H1 (cell line): ENCODE data around the gene C2. TPM values are rescaled to one million over a fixed set of nuclear protein-coding genes. Genes with fewer than 3 reads are reported as not detected.

Experiments
- CTCF ChIA-PET: fragments of 300-600 bp; sonication (Branson Sonifier 250); formaldehyde crosslinking; loops from one replicate; lab custom pipeline; 2021; ENCODE audit not compliant: partially characterized antibody; lab: Charles Lee
- POLR2A ChIA-PET: fragments of 300-600 bp; sonication (Branson Sonifier 250); formaldehyde crosslinking; loops from one replicate; lab custom pipeline; 2021; ENCODE audit warnings: inconsistent platforms; ENCODE audit not compliant: partially characterized antibody; lab: Charles Lee
- DNase-seq, 2 experiments: peaks; one replicate each; pipeline versions ENCODE4 v3.0.0 to v3.0.0-alpha.2; 2010 to 2022; ENCODE audit warnings: low spot score in 2 of 2, low read depth in 1 of 2, mixed read lengths in 1 of 2
- FAIRE-seq: peaks from 2 replicates; lab custom pipeline; 2011; peaks lifted over from hg19 to GRCh38; lab: Jason Lieb, UNC
- H2AFZ ChIP-seq: 2 replicates; pipeline ENCODE4 v1.8.1; 2012; ENCODE audit warnings: low read length, inconsistent platforms
- H2AK5ac ChIP-seq: 2 replicates; pipeline ENCODE4 v1.6.1; 2013; ENCODE audit warnings: low read depth, low read length
- H2BK120ac ChIP-seq: replicated peaks from 2 replicates; pipeline ENCODE3; 2013; ENCODE audit warnings: low read depth, low read length, inconsistent platforms
- H2BK12ac ChIP-seq: 2 replicates; pipeline ENCODE4 v1.6.1; 2013; ENCODE audit warnings: low read depth, low read length
- H2BK15ac ChIP-seq: 2 replicates; pipeline ENCODE4 v1.6.1; 2013; ENCODE audit warnings: low read length
- H2BK20ac ChIP-seq: 2 replicates; pipeline ENCODE4 v1.6.1; 2013; ENCODE audit warnings: low read length
- H2BK5ac ChIP-seq: 2 replicates; pipeline ENCODE4 v1.6.1; 2013; ENCODE audit warnings: low read depth, low read length
- H3K14ac ChIP-seq: 2 replicates; pipeline ENCODE4 v1.6.1; 2013; ENCODE audit warnings: inconsistent platforms; ENCODE audit not compliant: insufficient read length
- H3K18ac ChIP-seq: 2 replicates; pipeline ENCODE4 v1.6.1; 2013; ENCODE audit warnings: low read length; ENCODE audit errors: extremely low read depth
- H3K23ac ChIP-seq: 2 replicates; pipeline ENCODE4 v1.6.1; 2013; ENCODE audit warnings: inconsistent platforms; ENCODE audit not compliant: insufficient read length
- H3K23me2 ChIP-seq: 2 replicates; pipeline ENCODE4 v1.6.1; 2013; ENCODE audit warnings: low read depth, low read length
- H3K27ac ChIP-seq: 2 replicates; pipeline ENCODE4 v1.6.1; 2011; ENCODE audit warnings: low read depth, low read length, inconsistent platforms
- H3K27me3 ChIP-seq, 4 experiments: replicated peaks in 1 of 4; 1 replicate in 1 of 4; 2 replicates in 3 of 4; pipeline versions ENCODE4 v1.6.1 to v1.8.1; 2011 to 2013; ENCODE audit warnings: low read length in 3 of 4, mild to moderate bottlenecking in 3 of 4, inconsistent platforms in 2 of 4, mixed read lengths in 2 of 4, moderate library complexity in 1 of 4; ENCODE audit not compliant: control insufficient read depth in 3 of 4, insufficient read depth in 3 of 4; ENCODE audit errors: extremely low read depth in 1 of 4
- H3K36me3 ChIP-seq, 4 experiments: 2 replicates each; pipeline versions ENCODE4 v1.6.1 to v1.8.1; 2011 to 2013; ENCODE audit warnings: mild to moderate bottlenecking in 4 of 4, low read length in 3 of 4, moderate library complexity in 2 of 4, control low read depth in 1 of 4, inconsistent platforms in 1 of 4; ENCODE audit not compliant: insufficient read depth in 4 of 4, control insufficient read depth in 2 of 4
- H3K4ac ChIP-seq: replicated peaks from 2 replicates; pipeline ENCODE3; 2013; ENCODE audit warnings: low read length, low read depth, mixed read lengths, inconsistent platforms; ENCODE audit not compliant: insufficient read length
- H3K4me1 ChIP-seq, 4 experiments: replicated peaks in 1 of 4; 1 replicate in 1 of 4; 2 replicates in 3 of 4; pipeline versions ENCODE4 v1.6.1 to v1.8.1; 2011 to 2013; ENCODE audit warnings: low read length in 3 of 4, inconsistent platforms in 2 of 4, mixed read lengths in 1 of 4; ENCODE audit not compliant: insufficient read depth in 4 of 4, control insufficient read depth in 3 of 4
- H3K4me2 ChIP-seq, 2 experiments: 2 replicates each; pipeline versions ENCODE4 v1.6.1 to v1.8.1; 2011 to 2013; ENCODE audit warnings: low read depth in 2 of 2, low read length in 2 of 2, control low read depth in 1 of 2, inconsistent platforms in 1 of 2, mild to moderate bottlenecking in 1 of 2; ENCODE audit not compliant: insufficient read depth in 1 of 2
- H3K4me3 ChIP-seq, 4 experiments: fragments of 200-600, 300-600 bp in 1 of 4; sonication (generic), shearing (Covaris generic), sonication (Bioruptor Twin) in 1 of 4; 2 replicates each; pipeline versions ENCODE4 v1.5.1 to v1.8.1; 2011 to 2016; ENCODE audit warnings: low read length in 4 of 4, low read depth in 3 of 4, control low read depth in 2 of 4, inconsistent platforms in 2 of 4, mild to moderate bottlenecking in 2 of 4, mixed read lengths in 1 of 4, moderate library complexity in 1 of 4; ENCODE audit not compliant: insufficient read depth in 2 of 4; ENCODE audit errors: extremely low read depth in 1 of 4
- H3K56ac ChIP-seq: replicated peaks from 2 replicates; pipeline ENCODE3; 2013; ENCODE audit warnings: low read depth, mild to moderate bottlenecking, mixed read lengths, low read length, inconsistent platforms; ENCODE audit not compliant: insufficient read length
- H3K79me1 ChIP-seq: 2 replicates; pipeline ENCODE4 v1.6.1; 2013; ENCODE audit warnings: low read depth, low read length, control low read depth
- H3K79me2 ChIP-seq, 2 experiments: 2 replicates each; pipeline versions ENCODE4 v1.6.1 to v1.8.1; 2012 to 2013; ENCODE audit warnings: low read length in 2 of 2, mild to moderate bottlenecking in 2 of 2, inconsistent platforms in 1 of 2; ENCODE audit not compliant: insufficient read depth in 2 of 2, control insufficient read depth in 1 of 2
- H3K9ac ChIP-seq, 4 experiments: replicated peaks in 1 of 4; 1 replicate in 1 of 4; 2 replicates in 3 of 4; pipeline versions ENCODE4 v1.6.1 to v1.8.1; 2011 to 2013; ENCODE audit warnings: low read depth in 3 of 4, low read length in 3 of 4, control low read depth in 2 of 4, mild to moderate bottlenecking in 2 of 4, moderate library complexity in 2 of 4, inconsistent platforms in 1 of 4; ENCODE audit errors: extremely low read depth in 1 of 4
- H3K9me3 ChIP-seq, 2 experiments: 2 replicates each; pipeline versions ENCODE4 v1.6.1 to v1.8.1; 2012 to 2013; ENCODE audit warnings: mild to moderate bottlenecking in 2 of 2, moderate library complexity in 2 of 2, control low read depth in 1 of 2, inconsistent platforms in 1 of 2, low read depth in 1 of 2, low read length in 1 of 2, mixed read lengths in 1 of 2; ENCODE audit not compliant: insufficient read depth in 2 of 2
- H4K20me1 ChIP-seq, 2 experiments: replicated peaks in 1 of 2; 2 replicates each; pipeline versions ENCODE3 to v1.8.1; 2011 to 2013; ENCODE audit warnings: inconsistent platforms in 2 of 2, low read length in 2 of 2, mild to moderate bottlenecking in 1 of 2; ENCODE audit not compliant: insufficient read depth in 2 of 2, control insufficient read depth in 1 of 2
- H4K5ac ChIP-seq: 2 replicates; pipeline ENCODE4 v1.6.1; 2013; ENCODE audit warnings: low read length, low read depth, mixed read lengths, inconsistent platforms; ENCODE audit not compliant: insufficient read length
- H4K8ac ChIP-seq: 2 replicates; pipeline ENCODE4 v1.8.0; 2013; ENCODE audit warnings: mild to moderate bottlenecking, moderate library complexity, low read length, inconsistent platforms; ENCODE audit not compliant: insufficient read depth; ENCODE audit errors: extremely low read depth
- H4K91ac ChIP-seq: replicated peaks from 2 replicates; pipeline ENCODE3; 2013; ENCODE audit warnings: low read length, mixed read lengths, inconsistent platforms; ENCODE audit not compliant: insufficient read length
- ATF2 ChIP-seq: IDR thresholded peaks from 2 replicates; pipeline ENCODE4 v1.6.1; 2012; ENCODE audit warnings: low read length, inconsistent platforms
- BACH1 ChIP-seq: IDR thresholded peaks from 2 replicates; pipeline ENCODE4 v1.6.1; 2012; ENCODE audit warnings: low read length, improper control_type of control experiment
- CTBP2 ChIP-seq: IDR thresholded peaks from 2 replicates; pipeline ENCODE4 v1.7.0; 2011; ENCODE audit warnings: borderline replicate concordance, mild to moderate bottlenecking, moderate library complexity, mixed read lengths, low read length; ENCODE audit not compliant: insufficient read depth, insufficient read length
- JUN ChIP-seq: IDR thresholded peaks from 2 replicates; pipeline ENCODE4 v1.6.1; 2011; ENCODE audit warnings: low read depth, mild to moderate bottlenecking, improper control_type of control experiment, low read length
- SRF ChIP-seq: IDR thresholded peaks from 2 replicates; pipeline ENCODE4 v1.6.1; 2011; ENCODE audit warnings: mild to moderate bottlenecking, low read depth, low read length, moderate library complexity
- TCF12 ChIP-seq: IDR thresholded peaks from 2 replicates; pipeline ENCODE4 v1.6.1; 2011; ENCODE audit warnings: low read depth, mild to moderate bottlenecking, low read length
- whole genome bisulfite sequencing, 2 experiments: shearing (Covaris generic) in 1 of 2; methylation state at CpG; one replicate each; pipeline versions ENCODE4 v1.1.6 to v1.1.7; 2013 to 2015; ENCODE audit warnings: low lambda C conversion rate in 2 of 2, mixed read lengths in 2 of 2, inconsistent platforms in 1 of 2, low coverage in 1 of 2, missing lambda C conversion rate in 1 of 2; ENCODE audit not compliant: insufficient replicate concordance in 2 of 2, insufficient coverage in 1 of 2, insufficient read length in 1 of 2; ENCODE audit errors: extremely low coverage in 1 of 2, missing lambda C conversion rate in 1 of 2; 5-methylcytosine and 5-hydroxymethylcytosine counted together
- polyA plus RNA-seq, 7 experiments: library from polyadenylated mRNA; depleted of rRNA in 3 of 7; stranded (reverse) in 5 of 7; unstranded in 2 of 7; fragments of >200 nt in 5 of 7; fragments of 200-250 nt in 2 of 7; gene quantifications; 1 replicate in 5 of 7; 2 replicates in 1 of 7; 4 replicates in 1 of 7; pipeline versions ENCODE4 v1.2.1 to v1.2.3, GENCODE V29; 2011 to 2013; ENCODE audit warnings: missing spikeins in 2 of 7, mixed read lengths in 2 of 7
- total RNA-seq: library from RNA; stranded (reverse); fragmentation: NEBNext Ultra II Directional; extraction: Animal tissue kit (Norgen Biotek cat#: 25700); gene quantifications from 2 replicates; pipeline ENCODE4 v1.2.1, GENCODE V29; 2021

C2 gene
- total and polyA plus RNA-seq, 2 of the 8 experiments (the other 6 are each of a cell fraction or from before 2014, with no cell fraction given), result 0.26 to 0.38 TPM

- H3K23me2 ChIP-seq, result no peaks in the 10 kb centered on the region
- no peak within 1 kb of the TSS for H3K9ac ChIP-seq
- no peak within 1 kb of the TSS for H2BK120ac ChIP-seq
- H2AK5ac ChIP-seq, result no peak within 1 kb of the TSS
- H3K9me3 ChIP-seq, result no peaks in the 10 kb centered on the region
- H2BK15ac ChIP-seq, result 0 out of 2 replicates have a peak within 1 kb of the TSS, but pooled peaks have one; percentile 29
- CTCF ChIA-PET, result interaction anchor here (0.7 to 2.0 kb wide), 6 partner anchors 10 to 102 kb away, joined by 3 to 6 read pairs (median 3); no protein-coding TSS in a partner anchor
- no peak within 1 kb of the TSS for H3K27ac ChIP-seq
- H3K4ac ChIP-seq, result no peak within 1 kb of the TSS
- H4K8ac ChIP-seq, result peak within 1 kb of the TSS; percentile 64; the same call in 1 of the 2 replicates
- H2AFZ ChIP-seq, result no peak within 1 kb of the TSS
- H2BK12ac ChIP-seq, result no peak within 1 kb of the TSS
- H3K27me3 ChIP-seq, result peaks cover 0 to 11% (median 2%) of the 10 kb centered on the region in 4 experiments; a peak in 3 of 7 replicates
- no peak within 1 kb of the TSS for H4K5ac ChIP-seq
- no peaks in the 10 kb centered on the region for H3K79me1 ChIP-seq
- H3K4me2 ChIP-seq, result no peak within 1 kb of the TSS
- H3K14ac ChIP-seq, result no peak within 1 kb of the TSS
- H3K4me3 ChIP-seq, result no peak within 1 kb of the TSS
- peaks cover 0 to 2% (median 0%) of the 10 kb centered on the region in 4 experiments; a peak in 1 of 7 replicates for H3K4me1 ChIP-seq
- DNase-seq, result no peak
- H3K79me2 ChIP-seq, result no peaks in the 10 kb centered on the region
- no peak within 1 kb of the TSS for H3K56ac ChIP-seq
- POLR2A ChIA-PET, result interaction anchor here (0.6 to 3.4 kb wide), 14 partner anchors 9 to 282 kb away, joined by 3 to 16 read pairs (median 4); partner anchors contain the start of genes DXO, NELFE and SKIC2
- H2BK20ac ChIP-seq, result no peak within 1 kb of the TSS
- FAIRE-seq, result no peak
- no peaks in the 10 kb centered on the region for H4K20me1 ChIP-seq
- H4K91ac ChIP-seq, result no peak within 1 kb of the TSS
- H3K36me3 ChIP-seq, result peaks cover 0 to under 1% (median 0%) of the 10 kb centered on the region in 4 experiments; a peak in 1 of 8 replicates
- no peak within 1 kb of the TSS for H3K23ac ChIP-seq
- 79% methylated on average over 11 of the region's 11 CpGs; no CpG with 5 or more reads in 1 of the 2 experiments for WGBS, 2 experiments
- H2BK5ac ChIP-seq, result no peak within 1 kb of the TSS
- no peak within 1 kb of the TSS for H3K18ac ChIP-seq
- TF ChIP-seq BACH1, result no peak
- no peak for TF ChIP-seq ATF2
- no peak for TF ChIP-seq SRF
- no peak for TF ChIP-seq CTBP2
- TF ChIP-seq JUN, result no peak
- no peak for TF ChIP-seq TCF12
Measured at GRCh38 chr6:31945507-31946369, 18.2 kb downstream of the C2 start, which contains the start of gene CFB. TSS of gene CFB (plus strand) at chr6:31946095. CDS start at chr6:31946222, 127 bp downstream.
